Panc1 (cell line): Measurements from ENCODE around the gene GREM1. TPM values are rescaled to one million over a fixed set of nuclear protein-coding genes. Genes with fewer than 3 reads are reported as not detected.

Experiments used
- ATAC-seq: fragments of 200-7000 bp; cut with Tn5 transposase; 2 replicates; pipeline ENCODE4 v1.9.1; 2020; ENCODE audit warnings: mild to moderate bottlenecking, moderate library complexity
- BruUV-seq: library from RNA; stranded (reverse); fragments of 400-500 nt; replicated peaks from 2 replicates; lab custom pipeline; 2021; lab: Mats Ljungman, UMichigan
- CTCF ChIA-PET: fragments of 300-600 bp; sonication (Branson Sonifier 250); formaldehyde crosslinking; loops from one replicate; lab custom pipeline; 2022; ENCODE audit warnings: antibody characterized with exemption; lab: Charles Lee
- POLR2A ChIA-PET: fragments of 300-600 bp; sonication (Branson Sonifier 250); formaldehyde crosslinking; loops from one replicate; lab custom pipeline; 2022; ENCODE audit warnings: antibody characterized with exemption; lab: Charles Lee
- DNase-seq: peaks from one replicate; pipeline ENCODE4 v3.0.0-alpha.2; 2010; ENCODE audit warnings: low read depth, low spot score
- H3K27ac ChIP-seq: 2 replicates; pipeline ENCODE4 v1.5.1; 2011; ENCODE audit warnings: mild to moderate bottlenecking, low read length, inconsistent platforms
- H3K27me3 ChIP-seq: fragments of 200-500 bp; sonication (Bioruptor generic); 2 replicates; pipeline ENCODE4 v1.6.0; 2014; ENCODE audit warnings: low read length, inconsistent platforms; ENCODE audit not compliant: control insufficient read depth, insufficient read depth
- H3K36me3 ChIP-seq: fragments of 200-500 bp; sonication (Bioruptor generic); 2 replicates; pipeline ENCODE4 v1.5.1; 2014; ENCODE audit warnings: inconsistent platforms, mild to moderate bottlenecking, low read length, moderate library complexity; ENCODE audit not compliant: control insufficient read depth, insufficient read depth
- H3K4me1 ChIP-seq: 2 replicates; pipeline ENCODE4 v1.5.1; 2011; ENCODE audit warnings: inconsistent platforms, mild to moderate bottlenecking, low read length, moderate library complexity; ENCODE audit not compliant: control insufficient read depth, insufficient read depth
- H3K4me3 ChIP-seq, 2 experiments: 2 replicates each; pipeline ENCODE4 v1.5.1; 2011 to 2012; ENCODE audit warnings: low read depth in 2 of 2, low read length in 2 of 2, mild to moderate bottlenecking in 2 of 2, inconsistent platforms in 1 of 2, moderate library complexity in 1 of 2
- H3K9me3 ChIP-seq: fragments of 200-500 bp; sonication (Bioruptor generic); 2 replicates; pipeline ENCODE4 v1.5.1; 2014; ENCODE audit warnings: low read depth, mild to moderate bottlenecking, inconsistent platforms, low read length, moderate library complexity; ENCODE audit not compliant: control insufficient read depth, insufficient read depth
- CTCF ChIP-seq: fragments of 450-650 bp; IDR thresholded peaks from 2 replicates; pipeline ENCODE4 v1.5.1; 2017; ENCODE audit warnings: mild to moderate bottlenecking
- POLR2AphosphoS5 ChIP-seq: IDR thresholded peaks from 2 replicates; pipeline ENCODE4 v1.6.1; 2012; ENCODE audit warnings: mild to moderate bottlenecking, low read depth, low read length, moderate library complexity
- REST ChIP-seq, 2 experiments: IDR thresholded peaks; 2 replicates each; pipeline ENCODE4 v1.6.1; 2011 to 2012; ENCODE audit warnings: low read depth in 2 of 2, control low read depth in 1 of 2, low read length in 1 of 2, mild to moderate bottlenecking in 1 of 2, moderate library complexity in 1 of 2; ENCODE audit not compliant: insufficient read depth in 1 of 2
- SIN3A ChIP-seq: IDR thresholded peaks from 2 replicates; pipeline ENCODE4 v1.6.1; 2012; ENCODE audit warnings: low read depth, mild to moderate bottlenecking, low read length, moderate library complexity, borderline replicate concordance; ENCODE audit not compliant: insufficient read depth
- TCF7L2 ChIP-seq: IDR thresholded peaks from 2 replicates; pipeline ENCODE4 v1.6.1; 2011; ENCODE audit warnings: mild to moderate bottlenecking, low read depth, low read length, inconsistent platforms
- in situ Hi-C: cut with HindIII; loops from 2 replicates; pipeline ENCODE4 v1.10.0; 2016; ENCODE audit warnings: low sequenced_read_pairs, low pct_unique_long_range_greater_than_20kb
- intact Hi-C: fragments of 100-400 bp; cut with micrococcal nuclease; formaldehyde crosslinking; loops from one replicate; pipeline ENCODE4 v1.10.0; 2022; ENCODE audit not compliant: unreplicated experiment
- total RNA-seq: library from RNA; stranded (reverse); gene quantifications from one replicate; pipeline ENCODE4 v1.2.1, GENCODE V29; 2021; ENCODE audit not compliant: unreplicated experiment

Gene GREM1
- total RNA-seq, 1 experiment from 2014 or later, result 0.41 TPM

- ChIA-PET POLR2A (no interaction called here), CTCF (no interaction called here)
- BruUV-seq, result no TSS peak
- H3K4me3 ChIP-seq, result no peak overlapping the region
- intact Hi-C loops (no loop called here), in situ Hi-C loops (no loop called here)
- TF ChIP-seq POLR2AphosphoS5 (no peak), REST (IDR thresholded peaks at IDR 0.05; ENCODE audit: insufficient read depth in 1 of 2, low read depth in 2 of 2, low read length in 1 of 2) (no peak), TCF7L2 (no peak), CTCF (no peak), SIN3A (no peak)
- H3K9me3 ChIP-seq, result no peaks in the 10 kb centered on the region
- no peaks in the 10 kb centered on the region for H3K4me1 ChIP-seq
- H3K27ac ChIP-seq, result no peak overlapping the region
- DNase-seq (no peak), ATAC-seq (no peak)
- no peaks in the 10 kb centered on the region; the same call in 1 of the 2 replicates for H3K27me3 ChIP-seq
- no peaks in the 10 kb centered on the region for H3K36me3 ChIP-seq
Measured at GRCh38 chr15:32747921-32748342, 30.1 kb downstream of the GREM1 start.

GRCh38 chr15:32750979-32751378 lies 33.2 kb downstream of the GREM1 start:
- DNase-seq (no peak), ATAC-seq (no peak)
- ChIA-PET CTCF (no interaction called here), POLR2A (no interaction called here)
- H3K27me3 ChIP-seq, result no peaks in the 10 kb centered on the region; the same call in 1 of the 2 replicates
- no TSS peak for BruUV-seq
- intact Hi-C loops (no loop called here), in situ Hi-C loops (no loop called here)
- H3K9me3 ChIP-seq, result no peaks in the 10 kb centered on the region
- no peak overlapping the region for H3K4me3 ChIP-seq
- H3K36me3 ChIP-seq, result no peaks in the 10 kb centered on the region
- TF ChIP-seq TCF7L2 (no peak), CTCF (no peak), REST (IDR thresholded peaks at IDR 0.05; ENCODE audit: insufficient read depth in 1 of 2, low read depth in 2 of 2, low read length in 1 of 2) (no peak), SIN3A (no peak), POLR2AphosphoS5 (no peak)
- no peaks in the 10 kb centered on the region for H3K4me1 ChIP-seq
- no peak overlapping the region for H3K27ac ChIP-seq
